22Rv1 (cell line): ENCODE data around the gene SLC25A13.

Experiments used
- ZFX ChIP-seq: fragments of 450-650 bp; IDR thresholded peaks from 2 replicates; pipeline ENCODE4 v1.6.1; 2017; ENCODE audit warnings: antibody characterized with exemption, borderline replicate concordance
- TF ChIP-seq, protein P1 (sequence below): fragments of 450-650 bp; IDR thresholded peaks from 2 replicates; pipeline ENCODE4 v1.5.1; 2017; ENCODE audit warnings: mild to moderate bottlenecking

- TF ChIP-seq ZFX = no peak
- TF ChIP-seq, protein P1, sequence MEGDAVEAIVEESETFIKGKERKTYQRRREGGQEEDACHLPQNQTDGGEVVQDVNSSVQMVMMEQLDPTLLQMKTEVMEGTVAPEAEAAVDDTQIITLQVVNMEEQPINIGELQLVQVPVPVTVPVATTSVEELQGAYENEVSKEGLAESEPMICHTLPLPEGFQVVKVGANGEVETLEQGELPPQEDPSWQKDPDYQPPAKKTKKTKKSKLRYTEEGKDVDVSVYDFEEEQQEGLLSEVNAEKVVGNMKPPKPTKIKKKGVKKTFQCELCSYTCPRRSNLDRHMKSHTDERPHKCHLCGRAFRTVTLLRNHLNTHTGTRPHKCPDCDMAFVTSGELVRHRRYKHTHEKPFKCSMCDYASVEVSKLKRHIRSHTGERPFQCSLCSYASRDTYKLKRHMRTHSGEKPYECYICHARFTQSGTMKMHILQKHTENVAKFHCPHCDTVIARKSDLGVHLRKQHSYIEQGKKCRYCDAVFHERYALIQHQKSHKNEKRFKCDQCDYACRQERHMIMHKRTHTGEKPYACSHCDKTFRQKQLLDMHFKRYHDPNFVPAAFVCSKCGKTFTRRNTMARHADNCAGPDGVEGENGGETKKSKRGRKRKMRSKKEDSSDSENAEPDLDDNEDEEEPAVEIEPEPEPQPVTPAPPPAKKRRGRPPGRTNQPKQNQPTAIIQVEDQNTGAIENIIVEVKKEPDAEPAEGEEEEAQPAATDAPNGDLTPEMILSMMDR = no peak
Observed at GRCh38 chr7:96196676-96197075, 125.2 kb downstream of the SLC25A13 start.
